ENCODE data around the gene NDUFB7. TPM values are rescaled to one million over a fixed set of nuclear protein-coding genes. Genes with fewer than 3 reads are reported as not detected.

Gene NDUFB7
- total and polyA plus RNA-seq, 11 donors: 290 to 1,747 (median 432) TPM

- TF ChIP-seq POLR2A (IDR thresholded peaks at IDR 0.05) (no peak), CTCF (IDR thresholded peaks at IDR 0.05) (no peak)
- no peaks in the 10 kb centered on the region for H3K9me3 ChIP-seq
- 61 to 69% (median 67%) methylated on average over 4 of the region's 4 CpGs for WGBS, 4 donors
- H3K4me1 ChIP-seq: peaks cover 0 to 9% (median 0%) of the 10 kb centered on the region in 12 donors
- intact Hi-C loops (cut with DNase I): no loop called here
- no peak for DNase-seq
- no peak for ATAC-seq
- H3K27ac ChIP-seq: no peak overlapping the region
- no peaks in the 10 kb centered on the region for H3K27me3 ChIP-seq
- H3K36me3 ChIP-seq: no peaks in the 10 kb centered on the region
- no peak overlapping the region for H3K4me3 ChIP-seq
Measured at GRCh38 chr19:14611051-14611450, 39.2 kb upstream of the NDUFB7 start.

DNA sequence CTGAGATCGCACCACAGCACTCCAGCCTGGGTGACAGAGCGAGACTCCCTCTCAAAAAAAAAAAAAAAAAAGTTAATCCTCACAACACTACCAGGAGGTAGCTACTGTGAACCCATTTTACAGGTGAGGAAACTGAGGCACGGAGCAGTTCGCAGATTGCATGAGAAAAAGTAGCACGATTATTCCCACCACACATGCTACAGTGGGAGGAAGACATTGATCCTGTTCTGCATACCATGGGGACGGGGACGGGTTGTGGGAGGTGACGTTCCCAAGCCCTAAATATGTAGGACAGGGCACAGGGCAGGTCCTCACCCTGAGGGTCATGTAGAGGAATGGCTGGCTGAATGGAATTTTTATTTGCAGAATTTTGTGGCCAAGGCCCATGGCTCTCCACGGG lies 34.8 kb upstream of the NDUFB7 start:
- H3K4me1 ChIP-seq: no peaks in the 10 kb centered on the region
- no peak overlapping the region for H3K4me3 ChIP-seq
- TF ChIP-seq CTCF (IDR thresholded peaks at IDR 0.05) (no peak), POLR2A (IDR thresholded peaks at IDR 0.05) (no peak)
- WGBS, 4 donors: 68 to 70% (median 69%) methylated on average over 9 of the region's 9 CpGs
- peaks cover 0 to 8% (median 0%) of the 10 kb centered on the region in 12 donors for H3K9me3 ChIP-seq
- intact Hi-C loops (cut with DNase I): no loop called here
- no peaks in the 10 kb centered on the region for H3K36me3 ChIP-seq
- DNase-seq: no peak
- no peak for ATAC-seq
- H3K27me3 ChIP-seq: peaks cover 0 to 5% (median 0%) of the 10 kb centered on the region in 9 donors
- no peak overlapping the region for H3K27ac ChIP-seq

GRCh38 chr19:14603990-14604387 lies 32.1 kb upstream of the NDUFB7 start:
- Histone ChIP-seq H3K9me3 (peaks cover 0 to 8% (median 0%) of the 10 kb centered on the region in 12 donors), H3K27me3 (peaks cover 0 to 5% (median 0%) of the 10 kb centered on the region in 9 donors), H3K4me1 (no peaks in the 10 kb centered on the region), H3K27ac (no peak overlapping the region), H3K4me3 (no peak overlapping the region), H3K36me3 (no peaks in the 10 kb centered on the region)
- intact Hi-C loops (cut with DNase I): no loop called here
- 81 to 90% (median 85%) methylated on average over 2 of the region's 2 CpGs for WGBS, 4 donors
- TF ChIP-seq CTCF (IDR thresholded peaks at IDR 0.05): no peak
- TF ChIP-seq POLR2A (IDR thresholded peaks at IDR 0.05): no peak
- DNase-seq (no peak), ATAC-seq (no peak)

- TF ChIP-seq POLR2A (IDR thresholded peaks at IDR 0.05) (no peak), CTCF (IDR thresholded peaks at IDR 0.05) (no peak)
- H3K4me3 ChIP-seq: no peak overlapping the region
- WGBS, 4 donors: 86 to 92% (median 88%) methylated on average over 8 of the region's 8 CpGs
- peaks cover 0 to 5% (median 0%) of the 10 kb centered on the region in 9 donors for H3K27me3 ChIP-seq
- ATAC-seq: no peak
- intact Hi-C loops (cut with DNase I): no loop called here
- no peaks in the 10 kb centered on the region for H3K36me3 ChIP-seq
- DNase-seq: no peak
- no peak overlapping the region for H3K27ac ChIP-seq
- peaks cover 0 to 8% (median 0%) of the 10 kb centered on the region in 12 donors for H3K9me3 ChIP-seq
- no peaks in the 10 kb centered on the region for H3K4me1 ChIP-seq
Measured at GRCh38 chr19:14599548-14600147, 27.8 kb upstream of the NDUFB7 start.

Data from heart left ventricle (tissue), 16 donors.